A673 (cell line): ENCODE data around the gene FZD7. TPM values are rescaled to one million over a fixed set of nuclear protein-coding genes. Genes with fewer than 3 reads are reported as not detected.

Source experiments
- BruUV-seq: library from RNA; stranded (reverse); fragments of 400-500 nt; replicated peaks from 2 replicates; lab custom pipeline; 2021; lab: Mats Ljungman, UMichigan
- CTCF ChIA-PET: fragments of 300-600 bp; sonication (Branson Sonifier 250); formaldehyde crosslinking; loops from one replicate; lab custom pipeline; 2022; ENCODE audit warnings: antibody characterized with exemption; lab: Charles Lee
- POLR2A ChIA-PET: fragments of 300-600 bp; sonication (Branson Sonifier 250); formaldehyde crosslinking; loops from one replicate; lab custom pipeline; 2022; ENCODE audit warnings: antibody characterized with exemption; ENCODE audit not compliant: low non-redundant PET; lab: Charles Lee
- DNase-seq: peaks from one replicate; pipeline ENCODE4 v3.0.0-alpha.2; 2015; ENCODE audit warnings: low spot score
- H3K27ac ChIP-seq: fragments of 200-600 bp; sonication (generic); 2 replicates; pipeline ENCODE4 v1.5.1; 2016; ENCODE audit warnings: mixed run types, low read depth, mild to moderate bottlenecking, mixed read lengths, antibody characterized with exemption, low read length; ENCODE audit not compliant: poor library complexity, severe bottlenecking
- H3K27me3 ChIP-seq: fragments of 200-600 bp; sonication (generic); replicated peaks from 2 replicates; pipeline ENCODE4 v1.6.1; 2017; ENCODE audit warnings: mixed run types, low read depth, mild to moderate bottlenecking, mixed read lengths, antibody characterized with exemption, low read length; ENCODE audit not compliant: insufficient read depth, poor library complexity
- H3K36me3 ChIP-seq: fragments of 200-600 bp; sonication (generic); 2 replicates; pipeline ENCODE4 v1.6.1; 2016; ENCODE audit warnings: mixed run types, mild to moderate bottlenecking, mixed read lengths, antibody characterized with exemption, low read length; ENCODE audit not compliant: insufficient read depth, poor library complexity, severe bottlenecking
- H3K4me1 ChIP-seq: fragments of 200-600 bp; sonication (generic); 2 replicates; pipeline ENCODE4 v1.6.1; 2017; ENCODE audit warnings: mixed run types, mild to moderate bottlenecking, mixed read lengths, antibody characterized with exemption, low read length; ENCODE audit not compliant: insufficient read depth, poor library complexity, severe bottlenecking
- H3K4me3 ChIP-seq: fragments of 200-600 bp; sonication (generic); 2 replicates; pipeline ENCODE4 v1.5.1; 2016; ENCODE audit warnings: low read depth, mixed run types, mild to moderate bottlenecking, mixed read lengths, low read length; ENCODE audit not compliant: poor library complexity, severe bottlenecking
- H3K9me3 ChIP-seq: fragments of 200-600 bp; sonication (generic); 2 replicates; pipeline ENCODE4 v1.6.1; 2016; ENCODE audit warnings: mixed run types, low read depth, mild to moderate bottlenecking, mixed read lengths, antibody characterized with exemption, low read length; ENCODE audit not compliant: poor library complexity, severe bottlenecking
- EZH2 ChIP-seq: fragments of 200-600 bp; sonication (generic); IDR thresholded peaks from 2 replicates; pipeline ENCODE4 v1.6.1; 2017; ENCODE audit warnings: borderline replicate concordance, low read depth, mild to moderate bottlenecking, mixed read lengths, antibody characterized with exemption, low read length; ENCODE audit not compliant: poor library complexity, severe bottlenecking
- intact Hi-C: fragments of 100-400 bp; cut with micrococcal nuclease; formaldehyde crosslinking; loops from one replicate; pipeline ENCODE4 v1.10.0; 2022; ENCODE audit not compliant: unreplicated experiment
- total RNA-seq: library from RNA; stranded (reverse); gene quantifications from 2 replicates; pipeline ENCODE4 v1.2.3, GENCODE V29; 2021
- TF ChIP-seq, protein P1 (sequence below): fragments of 300-800, 200-600 bp; sonication (generic); conservative IDR thresholded peaks from 2 replicates; pipeline ENCODE4 v1.5.1; 2017; ENCODE audit warnings: low read depth, mild to moderate bottlenecking, antibody characterized with exemption, low read length, moderate library complexity, mixed read lengths

The FZD7 gene
- total RNA-seq, 1 experiment from 2014 or later = 14.1 TPM

DNA sequence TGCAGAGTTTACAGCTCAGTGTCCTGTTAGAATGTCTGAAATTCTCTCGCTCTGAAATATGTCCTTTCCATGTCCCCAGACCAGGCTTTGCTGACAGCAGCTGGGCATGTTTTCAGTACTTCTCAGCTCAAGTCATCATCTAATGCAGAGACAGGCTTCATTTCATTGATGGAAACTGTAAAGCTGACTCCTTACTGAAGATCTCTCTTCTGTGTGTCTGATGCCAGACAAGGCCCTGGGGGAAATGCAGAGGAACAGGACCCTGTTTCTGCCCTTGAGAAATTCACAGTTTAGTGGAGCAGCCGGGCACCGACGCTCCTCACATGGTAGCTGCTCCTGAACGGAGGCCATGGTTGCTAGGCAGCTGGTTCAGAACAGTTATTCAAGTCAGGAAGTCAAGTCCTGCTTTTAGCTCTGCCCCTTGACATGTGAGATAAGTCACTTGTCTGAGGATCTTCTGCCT lies 24.6 kb upstream of the FZD7 start:
- CTCF ChIA-PET = no interaction called here
- Histone ChIP-seq H3K4me3 (no peak overlapping the region), H3K27ac (no peak overlapping the region), H3K9me3 (no peaks in the 10 kb centered on the region), H3K36me3 (no peaks in the 10 kb centered on the region), H3K4me1 (peaks cover under 1% of the 10 kb centered on the region), H3K27me3 (no peaks in the 10 kb centered on the region)
- POLR2A ChIA-PET = no interaction called here
- TF ChIP-seq, protein P1, sequence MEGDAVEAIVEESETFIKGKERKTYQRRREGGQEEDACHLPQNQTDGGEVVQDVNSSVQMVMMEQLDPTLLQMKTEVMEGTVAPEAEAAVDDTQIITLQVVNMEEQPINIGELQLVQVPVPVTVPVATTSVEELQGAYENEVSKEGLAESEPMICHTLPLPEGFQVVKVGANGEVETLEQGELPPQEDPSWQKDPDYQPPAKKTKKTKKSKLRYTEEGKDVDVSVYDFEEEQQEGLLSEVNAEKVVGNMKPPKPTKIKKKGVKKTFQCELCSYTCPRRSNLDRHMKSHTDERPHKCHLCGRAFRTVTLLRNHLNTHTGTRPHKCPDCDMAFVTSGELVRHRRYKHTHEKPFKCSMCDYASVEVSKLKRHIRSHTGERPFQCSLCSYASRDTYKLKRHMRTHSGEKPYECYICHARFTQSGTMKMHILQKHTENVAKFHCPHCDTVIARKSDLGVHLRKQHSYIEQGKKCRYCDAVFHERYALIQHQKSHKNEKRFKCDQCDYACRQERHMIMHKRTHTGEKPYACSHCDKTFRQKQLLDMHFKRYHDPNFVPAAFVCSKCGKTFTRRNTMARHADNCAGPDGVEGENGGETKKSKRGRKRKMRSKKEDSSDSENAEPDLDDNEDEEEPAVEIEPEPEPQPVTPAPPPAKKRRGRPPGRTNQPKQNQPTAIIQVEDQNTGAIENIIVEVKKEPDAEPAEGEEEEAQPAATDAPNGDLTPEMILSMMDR = no peak
- no peak for TF ChIP-seq EZH2
- intact Hi-C loops = no loop called here
- no peak for DNase-seq
- no TSS peak for BruUV-seq

DNA sequence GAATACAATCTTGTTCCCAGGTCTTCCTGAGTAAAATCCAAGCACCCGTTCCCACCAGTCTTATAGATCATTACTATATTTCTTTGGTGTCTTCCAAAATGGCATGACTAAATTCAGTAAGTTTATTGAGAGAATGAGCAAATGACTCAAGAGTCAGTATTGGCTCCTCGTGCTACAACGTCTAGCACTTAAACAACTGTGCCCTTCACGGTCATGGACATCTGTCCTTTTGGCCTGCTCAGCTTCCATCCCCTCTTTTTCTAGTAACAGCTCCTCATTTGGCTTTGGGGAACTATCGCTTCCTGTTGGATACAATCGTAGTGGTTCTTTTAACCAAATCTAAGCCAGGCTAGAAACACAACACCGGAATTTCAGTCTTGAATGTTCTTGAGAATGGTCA lies 24.1 kb upstream of the FZD7 start:
- no peak for DNase-seq
- intact Hi-C loops = no loop called here
- Histone ChIP-seq H3K27me3 (no peaks in the 10 kb centered on the region), H3K27ac (no peak overlapping the region), H3K4me3 (no peak overlapping the region), H3K4me1 (peaks cover 6% of the 10 kb centered on the region), H3K36me3 (no peaks in the 10 kb centered on the region), H3K9me3 (no peaks in the 10 kb centered on the region)
- no TSS peak for BruUV-seq
- CTCF ChIA-PET = no interaction called here
- POLR2A ChIA-PET = no interaction called here
- TF ChIP-seq, protein P1 = no peak
- no peak for TF ChIP-seq EZH2

DNA sequence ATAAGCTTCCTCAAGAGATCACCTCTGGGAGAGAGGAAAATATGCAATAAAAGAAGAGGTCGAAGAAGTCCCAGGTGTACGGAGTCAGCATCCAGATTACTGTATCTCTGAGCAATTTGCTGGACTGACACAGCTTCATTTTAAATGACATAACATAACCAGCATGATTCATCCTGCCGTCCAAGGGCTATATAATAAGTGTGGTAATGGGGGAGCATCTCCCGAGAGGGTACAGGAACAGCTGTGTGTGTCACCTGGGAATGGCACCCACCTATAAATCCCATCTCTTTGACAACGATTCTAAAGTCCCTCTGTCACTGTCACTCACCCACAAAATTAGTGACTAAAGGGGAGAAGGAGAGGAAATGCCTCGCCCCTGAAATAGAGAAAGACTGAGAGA lies 19.3 kb upstream of the FZD7 start:
- BruUV-seq = no TSS peak
- intact Hi-C loops = loop anchor here (5.0 kb wide), 1 partner anchor 82 kb away; no protein-coding TSS in a partner anchor
- H3K36me3 ChIP-seq = no peaks in the 10 kb centered on the region
- ChIA-PET POLR2A (no interaction called here), CTCF (interaction anchor here (0.6 kb wide), 1 partner anchor 177 kb away, joined by 3 read pairs; no protein-coding TSS in a partner anchor)
- peaks cover 11% of the 10 kb centered on the region for H3K4me1 ChIP-seq
- H3K27me3 ChIP-seq = no peaks in the 10 kb centered on the region
- DNase-seq = no peak
- H3K4me3 ChIP-seq = no peak overlapping the region
- H3K27ac ChIP-seq = no peak overlapping the region
- no peaks in the 10 kb centered on the region for H3K9me3 ChIP-seq
- TF ChIP-seq EZH2 = no peak
- TF ChIP-seq, protein P1 = no peak
